Suprapubic skin (tissue), 4 donors: ENCODE results near the gene B9D1. TPM values are rescaled to one million over a fixed set of nuclear protein-coding genes. Genes with fewer than 3 reads are reported as not detected.

Experiments used
- DNase-seq, 2 donors: peaks; one replicate each; pipeline ENCODE4 v3.0.0-alpha.2; 2019; ENCODE audit warnings: low spot score in 2 of 2
- H3K27ac ChIP-seq: fragments of 200-600 bp; sonication (generic); one replicate; pipeline ENCODE4 v1.5.1; 2019
- H3K27me3 ChIP-seq: fragments of 200-600 bp; sonication (generic); one replicate; pipeline ENCODE4 v1.5.1; 2019
- H3K36me3 ChIP-seq: fragments of 200-600 bp; sonication (generic); one replicate; pipeline ENCODE4 v1.5.1; 2019
- H3K4me1 ChIP-seq: fragments of 200-600 bp; sonication (generic); one replicate; pipeline ENCODE4 v1.5.1; 2019
- H3K4me3 ChIP-seq: fragments of 200-600 bp; sonication (generic); one replicate; pipeline ENCODE4 v1.5.1; 2019; ENCODE audit warnings: mild to moderate bottlenecking
- H3K9me3 ChIP-seq: fragments of 200-600 bp; sonication (generic); one replicate; pipeline ENCODE4 v1.5.1; 2019
- CTCF ChIP-seq, 2 donors: fragments of 200-600 bp in 1 of 2; fragments of 450-650 bp in 1 of 2; sonication (generic) in 1 of 2; IDR thresholded peaks; one replicate each; pipeline ENCODE4 v1.5.1; 2016 to 2019; ENCODE audit warnings: antibody characterized with exemption in 2 of 2, mild to moderate bottlenecking in 1 of 2, moderate library complexity in 1 of 2
- EP300 ChIP-seq: sonication (generic); formaldehyde crosslinking; IDR thresholded peaks from one replicate; pipeline ENCODE4 v1.6.1; 2017; ENCODE audit warnings: antibody characterized with exemption
- POLR2A ChIP-seq, 2 donors: fragments of 450-650 bp; IDR thresholded peaks; one replicate each; pipeline ENCODE4 v1.6.1; 2017; ENCODE audit warnings: antibody characterized with exemption in 2 of 2, mild to moderate bottlenecking in 2 of 2, moderate library complexity in 2 of 2
- POLR2AphosphoS5 ChIP-seq, 3 donors: sonication (generic); formaldehyde crosslinking; IDR thresholded peaks; one replicate each; pipeline ENCODE4 v1.6.1; 2017; ENCODE audit warnings: antibody characterized with exemption in 3 of 3
- WGBS: methylation state at CpG from one replicate; pipeline ENCODE4 v1.1.5; 2018; 5-methylcytosine and 5-hydroxymethylcytosine counted together
- total RNA-seq, 4 donors: library from RNA; depleted of rRNA; stranded (reverse); fragments of >200 nt; gene quantifications; one replicate each; pipeline ENCODE4 v1.1.0, GENCODE V29; 2016

Gene B9D1
- total RNA-seq, 4 donors from 2014 or later: 10.7 to 21.7 (median 17.3) TPM

- TF ChIP-seq EP300 (no peak), POLR2A (IDR thresholded peaks at IDR 0.05) (no peak), POLR2AphosphoS5 (IDR thresholded peaks at IDR 0.05) (no peak), CTCF (IDR thresholded peaks at IDR 0.05) (no peak)
- Histone ChIP-seq H3K27ac (no peak overlapping the region), H3K36me3 (peaks cover 24% of the 10 kb centered on the region), H3K27me3 (no peaks in the 10 kb centered on the region), H3K9me3 (no peaks in the 10 kb centered on the region), H3K4me3 (no peak overlapping the region), H3K4me1 (peaks cover 50% of the 10 kb centered on the region)
- WGBS: 51% methylated on average over 10 of the region's 10 CpGs
- DNase-seq: no peak
These were observed 56.1 kb downstream of the B9D1 start for GRCh38 chr17:19306160-19307111.

- WGBS: 92% methylated on average over 5 of the region's 5 CpGs
- Histone ChIP-seq H3K4me1 (peaks cover 56% of the 10 kb centered on the region), H3K27me3 (no peaks in the 10 kb centered on the region), H3K4me3 (no peak overlapping the region), H3K36me3 (peaks cover 20% of the 10 kb centered on the region), H3K9me3 (no peaks in the 10 kb centered on the region), H3K27ac (no peak overlapping the region)
- DNase-seq: no peak
- TF ChIP-seq POLR2A (IDR thresholded peaks at IDR 0.05): no peak
- no peak for TF ChIP-seq CTCF (IDR thresholded peaks at IDR 0.05)
- TF ChIP-seq POLR2AphosphoS5 (IDR thresholded peaks at IDR 0.05): no peak
- no peak for TF ChIP-seq EP300
These were observed 56.8 kb downstream of the B9D1 start for GRCh38 chr17:19305761-19306159.

GRCh38 chr17:19305256-19305655, 57.3 kb downstream of the B9D1 start:
- Histone ChIP-seq H3K4me3 (no peak overlapping the region), H3K27me3 (no peaks in the 10 kb centered on the region), H3K4me1 (peaks cover 58% of the 10 kb centered on the region), H3K27ac (no peak overlapping the region), H3K9me3 (no peaks in the 10 kb centered on the region), H3K36me3 (peaks cover 19% of the 10 kb centered on the region)
- TF ChIP-seq POLR2A (IDR thresholded peaks at IDR 0.05) (no peak), CTCF (IDR thresholded peaks at IDR 0.05) (no peak), EP300 (no peak), POLR2AphosphoS5 (IDR thresholded peaks at IDR 0.05) (no peak)
- DNase-seq: no peak
- WGBS: 72% methylated on average over 5 of the region's 5 CpGs

DNA sequence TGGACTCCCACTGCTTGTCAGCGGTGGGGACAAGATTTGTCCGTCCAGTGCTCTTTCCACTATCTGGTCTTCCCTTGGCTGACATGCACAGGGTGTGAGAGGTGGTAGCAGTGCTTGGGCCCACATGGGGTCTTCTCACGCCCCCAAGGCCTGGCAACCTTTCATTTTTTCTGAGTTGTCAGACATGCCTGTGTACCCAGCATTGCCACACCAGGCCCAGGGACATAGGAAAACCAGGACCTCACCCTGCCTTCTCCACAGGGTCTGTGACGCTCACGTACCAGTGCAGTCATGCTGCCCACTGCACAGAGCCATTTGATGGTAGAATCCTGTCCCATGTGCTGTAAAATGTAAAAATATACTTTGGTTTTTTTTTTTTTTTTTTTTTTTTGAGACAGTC, 57.8 kb downstream of the B9D1 start:
- Histone ChIP-seq H3K9me3 (no peaks in the 10 kb centered on the region), H3K27me3 (no peaks in the 10 kb centered on the region), H3K4me1 (peaks cover 60% of the 10 kb centered on the region), H3K4me3 (no peak overlapping the region), H3K27ac (no peak overlapping the region), H3K36me3 (peaks cover 14% of the 10 kb centered on the region)
- 94% methylated on average over 5 of the region's 5 CpGs for WGBS
- TF ChIP-seq CTCF (IDR thresholded peaks at IDR 0.05) (no peak), POLR2A (IDR thresholded peaks at IDR 0.05) (no peak), EP300 (no peak), POLR2AphosphoS5 (IDR thresholded peaks at IDR 0.05) (no peak)
- DNase-seq: no peak

DNA sequence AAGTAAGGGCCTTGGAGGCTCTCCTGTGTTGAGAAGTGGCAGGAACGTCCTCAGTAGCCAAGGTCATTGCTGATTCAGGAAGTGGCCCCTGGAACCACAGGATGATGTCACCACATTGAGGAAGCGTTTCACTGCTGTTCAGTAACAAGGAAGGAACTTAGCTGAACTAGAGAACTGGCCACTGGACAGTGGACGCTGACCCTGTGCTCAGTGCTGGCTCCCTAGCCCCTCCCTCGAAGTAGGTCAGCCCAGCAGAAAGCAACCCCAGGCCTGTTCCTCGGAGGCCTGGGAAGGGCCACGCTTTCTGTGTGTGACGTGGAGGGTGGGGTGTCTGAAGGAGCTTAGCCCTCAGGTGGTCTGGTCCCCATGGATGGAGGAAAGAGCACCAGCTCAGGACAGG, 58.3 kb downstream of the B9D1 start:
- DNase-seq: no peak
- H3K4me3 ChIP-seq: no peak overlapping the region
- WGBS: 52% methylated on average over 4 of the region's 7 CpGs
- no peak overlapping the region for H3K27ac ChIP-seq
- TF ChIP-seq CTCF (IDR thresholded peaks at IDR 0.05): no peak
- no peak for TF ChIP-seq EP300
- no peak for TF ChIP-seq POLR2AphosphoS5 (IDR thresholded peaks at IDR 0.05)
- no peak for TF ChIP-seq POLR2A (IDR thresholded peaks at IDR 0.05)
- H3K27me3 ChIP-seq: no peaks in the 10 kb centered on the region
- peaks cover 11% of the 10 kb centered on the region for H3K36me3 ChIP-seq
- H3K4me1 ChIP-seq: peaks cover 60% of the 10 kb centered on the region
- no peaks in the 10 kb centered on the region for H3K9me3 ChIP-seq
